Karpas-422 (cell line): ENCODE measurements around the gene TIE1. TPM values are rescaled to one million over a fixed set of nuclear protein-coding genes. Genes with fewer than 3 reads are reported as not detected.

Source experiments
- DNase-seq: peaks from one replicate; pipeline ENCODE4 v3.0.0-alpha.2; 2015
- H2AFZ ChIP-seq: fragments of 200-600 bp; sonication (generic); 2 replicates; pipeline ENCODE4 v1.6.1; 2014; ENCODE audit warnings: antibody characterized with exemption, low read length, mixed read lengths
- H3K27ac ChIP-seq: fragments of 200-600 bp; sonication (generic); 2 replicates; pipeline ENCODE4 v1.5.1; 2014; ENCODE audit warnings: mild to moderate bottlenecking, low read length, moderate library complexity
- H3K27me3 ChIP-seq: fragments of 200-600 bp; sonication (generic); 2 replicates; pipeline ENCODE4 v1.6.1; 2014; ENCODE audit warnings: low read length, mixed read lengths
- H3K36me3 ChIP-seq: fragments of 200-600 bp; sonication (generic); 2 replicates; pipeline ENCODE4 v1.6.1; 2014; ENCODE audit warnings: low read length, mixed read lengths; ENCODE audit not compliant: insufficient read depth
- H3K4me1 ChIP-seq: fragments of 200-600 bp; sonication (generic); 2 replicates; pipeline ENCODE4 v1.6.1; 2014; ENCODE audit warnings: mild to moderate bottlenecking, low read length, mixed read lengths
- H3K4me2 ChIP-seq: fragments of 200-600 bp; sonication (generic); 2 replicates; pipeline ENCODE4 v1.6.1; 2014; ENCODE audit warnings: low read length, low read depth, mild to moderate bottlenecking; ENCODE audit not compliant: poor library complexity, severe bottlenecking
- H3K4me3 ChIP-seq: fragments of 200-600 bp; sonication (generic); 2 replicates; pipeline ENCODE4 v1.5.1; 2014; ENCODE audit warnings: mild to moderate bottlenecking, antibody characterized with exemption, low read length, mixed read lengths
- H3K79me2 ChIP-seq: fragments of 200-600 bp; sonication (generic); 2 replicates; pipeline ENCODE4 v1.6.1; 2014; ENCODE audit warnings: mild to moderate bottlenecking, low read length, mixed read lengths
- H3K9ac ChIP-seq: fragments of 200-600 bp; sonication (generic); 2 replicates; pipeline ENCODE4 v1.6.0; 2014; ENCODE audit warnings: low read length
- H3K9me2 ChIP-seq: fragments of 200-600 bp; sonication (generic), shearing (Covaris generic); replicated peaks from 2 replicates; pipeline ENCODE4 v1.6.0; 2014; ENCODE audit warnings: mild to moderate bottlenecking, low read length, moderate library complexity; ENCODE audit not compliant: insufficient read depth
- H3K9me3 ChIP-seq: fragments of 300-700, 200-600 bp; sonication (generic); 2 replicates; pipeline ENCODE4 v1.6.1; 2014; ENCODE audit warnings: low read length, mixed read lengths
- H4K20me1 ChIP-seq: fragments of 200-600 bp; sonication (generic); 2 replicates; pipeline ENCODE4 v1.6.1; 2014; ENCODE audit warnings: mild to moderate bottlenecking, antibody characterized with exemption, low read length, low read depth; ENCODE audit not compliant: insufficient read depth
- total RNA-seq: library from RNA; depleted of rRNA; stranded (reverse); fragments of >200 nt; shearing (Covaris generic); gene quantifications from 2 replicates; pipeline ENCODE4 v1.2.3, GENCODE V29; 2014; ENCODE audit warnings: low replicate concordance

Gene TIE1
- total RNA-seq, 1 experiment from 2014 or later: not detected

DNA sequence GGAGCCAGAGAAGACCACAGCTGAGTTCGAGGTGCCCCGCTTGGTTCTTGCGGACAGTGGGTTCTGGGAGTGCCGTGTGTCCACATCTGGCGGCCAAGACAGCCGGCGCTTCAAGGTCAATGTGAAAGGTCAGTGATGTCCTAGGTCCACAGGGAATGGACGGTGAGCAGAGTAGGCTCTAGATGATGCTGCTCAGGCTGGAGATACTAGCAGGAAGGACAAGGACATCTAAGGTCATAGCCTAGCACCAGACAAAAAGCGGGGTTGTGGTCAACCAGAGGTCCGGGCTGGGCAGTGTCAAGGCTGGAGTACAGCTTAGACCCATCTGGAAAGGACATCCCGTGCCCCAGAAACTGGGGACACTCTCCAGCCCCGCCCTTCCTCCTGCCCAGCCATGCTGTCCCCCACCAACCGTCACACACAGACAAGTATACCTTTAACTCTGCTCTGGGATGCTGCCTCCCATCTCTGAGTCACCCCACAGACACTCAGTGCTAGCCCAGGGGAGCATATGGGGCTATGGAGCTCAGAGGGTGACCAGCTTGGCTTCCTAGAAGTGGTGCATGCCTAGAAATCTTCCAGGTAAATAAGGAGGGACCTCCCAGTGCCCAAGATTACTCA lies 8.7 kb downstream of the TIE1 start:
- Histone ChIP-seq H3K4me1 (peaks cover 10% of the 10 kb centered on the region), H2AFZ (no peak overlapping the region), H3K27ac (no peak overlapping the region), H3K36me3 (no peaks in the 10 kb centered on the region), H3K4me2 (no peak overlapping the region), H3K4me3 (no peak overlapping the region), H3K79me2 (no peaks in the 10 kb centered on the region), H3K27me3 (no peaks in the 10 kb centered on the region), H3K9ac (no peak overlapping the region), H4K20me1 (no peaks in the 10 kb centered on the region), H3K9me3 (no peaks in the 10 kb centered on the region), H3K9me2 (no peaks in the 10 kb centered on the region)
- no peak for DNase-seq

DNA sequence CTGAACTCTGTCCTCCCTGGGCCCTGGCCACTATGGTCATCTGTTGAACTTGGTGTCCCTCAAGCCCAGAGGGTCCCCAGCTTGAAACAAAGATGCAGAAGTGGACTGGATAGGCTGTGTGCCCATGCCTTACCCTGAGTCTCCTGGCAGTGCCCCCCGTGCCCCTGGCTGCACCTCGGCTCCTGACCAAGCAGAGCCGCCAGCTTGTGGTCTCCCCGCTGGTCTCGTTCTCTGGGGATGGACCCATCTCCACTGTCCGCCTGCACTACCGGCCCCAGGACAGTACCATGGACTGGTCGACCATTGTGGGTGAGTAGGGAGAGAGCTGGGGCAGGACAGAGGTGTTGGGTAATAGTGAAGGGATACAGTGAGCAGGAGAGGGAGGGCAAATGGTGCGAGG lies 10.7 kb downstream of the TIE1 start:
- Histone ChIP-seq H4K20me1 (no peaks in the 10 kb centered on the region), H3K9ac (no peak overlapping the region), H3K4me2 (no peak overlapping the region), H3K9me2 (no peaks in the 10 kb centered on the region), H2AFZ (no peak overlapping the region), H3K27me3 (no peaks in the 10 kb centered on the region), H3K79me2 (no peaks in the 10 kb centered on the region), H3K9me3 (no peaks in the 10 kb centered on the region), H3K27ac (no peak overlapping the region), H3K4me3 (no peak overlapping the region), H3K36me3 (no peaks in the 10 kb centered on the region), H3K4me1 (no peaks in the 10 kb centered on the region)
- no peak for DNase-seq

DNA sequence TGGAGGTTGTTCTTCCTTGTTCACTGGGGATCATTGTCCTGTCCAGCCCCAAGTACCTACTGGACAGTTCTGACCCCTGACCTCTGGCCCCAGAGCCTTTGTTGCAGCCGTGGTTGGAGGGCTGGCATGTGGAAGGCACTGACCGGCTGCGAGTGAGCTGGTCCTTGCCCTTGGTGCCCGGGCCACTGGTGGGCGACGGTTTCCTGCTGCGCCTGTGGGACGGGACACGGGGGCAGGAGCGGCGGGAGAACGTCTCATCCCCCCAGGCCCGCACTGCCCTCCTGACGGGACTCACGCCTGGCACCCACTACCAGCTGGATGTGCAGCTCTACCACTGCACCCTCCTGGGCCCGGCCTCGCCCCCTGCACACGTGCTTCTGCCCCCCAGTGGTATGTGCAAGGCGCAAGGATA lies 11.4 kb downstream of the TIE1 start:
- Histone ChIP-seq H3K27ac (no peak overlapping the region), H3K9ac (no peak overlapping the region)

DNA sequence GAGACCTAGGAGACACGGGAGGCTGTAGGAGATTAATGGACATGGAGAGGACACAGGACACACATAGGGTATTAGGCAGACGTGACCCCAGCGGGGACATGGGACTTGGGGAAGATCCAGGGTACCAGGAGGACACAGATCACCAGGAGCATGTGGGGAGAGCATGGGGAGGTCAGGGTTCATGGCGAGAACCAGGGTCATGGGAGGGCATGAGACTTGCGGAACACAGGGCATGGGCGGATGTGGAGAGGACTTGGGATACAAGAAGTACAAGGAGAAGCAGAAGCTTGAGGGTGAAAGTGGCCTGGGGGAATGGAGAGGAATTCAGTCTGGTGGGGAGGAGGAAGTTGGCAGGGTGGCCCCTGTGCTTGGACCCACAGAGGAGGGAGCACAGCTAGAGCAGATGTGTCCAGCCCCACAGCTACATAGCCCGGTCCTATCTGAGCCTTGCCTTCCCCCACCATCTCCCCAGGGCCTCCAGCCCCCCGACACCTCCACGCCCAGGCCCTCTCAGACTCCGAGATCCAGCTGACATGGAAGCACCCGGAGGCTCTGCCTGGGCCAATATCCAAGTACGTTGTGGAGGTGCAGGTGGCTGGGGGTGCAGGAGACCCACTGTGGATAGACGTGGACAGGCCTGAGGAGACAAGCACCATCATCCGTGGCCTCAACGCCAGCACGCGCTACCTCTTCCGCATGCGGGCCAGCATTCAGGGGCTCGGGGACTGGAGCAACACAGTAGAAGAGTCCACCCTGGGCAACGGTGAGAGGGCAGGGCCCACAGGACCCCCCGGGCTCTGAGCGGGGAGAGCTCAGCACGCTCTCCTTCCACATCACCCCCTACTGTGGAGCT lies 12.1 kb downstream of the TIE1 start:
- Histone ChIP-seq H3K27ac (no peak overlapping the region), H3K9me3 (no peaks in the 10 kb centered on the region), H3K36me3 (no peaks in the 10 kb centered on the region), H3K4me1 (no peaks in the 10 kb centered on the region), H4K20me1 (no peaks in the 10 kb centered on the region), H3K4me2 (no peak overlapping the region), H3K27me3 (no peaks in the 10 kb centered on the region), H3K9me2 (no peaks in the 10 kb centered on the region), H3K79me2 (no peaks in the 10 kb centered on the region), H3K4me3 (no peak overlapping the region), H3K9ac (no peak overlapping the region), H2AFZ (no peak overlapping the region)
- DNase-seq: no peak

More for the DNA sequence above, 11.4 kb downstream of the TIE1 start:
- H3K9me3 ChIP-seq: no peaks in the 10 kb centered on the region
- H3K79me2 ChIP-seq: no peaks in the 10 kb centered on the region
- no peaks in the 10 kb centered on the region for H4K20me1 ChIP-seq
- no peaks in the 10 kb centered on the region for H3K9me2 ChIP-seq
- H3K4me1 ChIP-seq: no peaks in the 10 kb centered on the region
- no peak overlapping the region for H3K4me3 ChIP-seq
- H3K4me2 ChIP-seq: no peak overlapping the region
- no peak overlapping the region for H2AFZ ChIP-seq
- no peak for DNase-seq
- no peaks in the 10 kb centered on the region for H3K36me3 ChIP-seq
- H3K27me3 ChIP-seq: no peaks in the 10 kb centered on the region

DNA sequence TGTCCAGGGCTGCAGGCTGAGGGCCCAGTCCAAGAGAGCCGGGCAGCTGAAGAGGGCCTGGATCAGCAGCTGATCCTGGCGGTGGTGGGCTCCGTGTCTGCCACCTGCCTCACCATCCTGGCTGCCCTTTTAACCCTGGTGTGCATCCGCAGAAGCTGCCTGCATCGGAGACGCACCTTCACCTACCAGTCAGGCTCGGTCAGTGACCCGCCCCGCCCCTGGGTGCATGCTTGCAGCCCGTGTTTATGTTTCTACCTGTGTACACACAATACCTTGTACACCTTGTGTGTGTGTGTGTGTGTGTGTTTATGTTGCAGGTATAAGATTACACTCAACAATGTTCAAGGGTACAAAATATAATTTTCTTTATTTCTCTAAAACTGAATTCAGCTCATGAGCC lies 13.0 kb downstream of the TIE1 start:
- Histone ChIP-seq H3K4me2 (no peak overlapping the region), H3K4me3 (no peak overlapping the region), H3K9ac (no peak overlapping the region), H3K27me3 (no peaks in the 10 kb centered on the region), H4K20me1 (no peaks in the 10 kb centered on the region), H3K4me1 (no peaks in the 10 kb centered on the region), H3K27ac (no peak overlapping the region), H3K9me2 (no peaks in the 10 kb centered on the region), H3K9me3 (no peaks in the 10 kb centered on the region), H2AFZ (no peak overlapping the region), H3K36me3 (no peaks in the 10 kb centered on the region), H3K79me2 (no peaks in the 10 kb centered on the region)
- no peak for DNase-seq

DNA sequence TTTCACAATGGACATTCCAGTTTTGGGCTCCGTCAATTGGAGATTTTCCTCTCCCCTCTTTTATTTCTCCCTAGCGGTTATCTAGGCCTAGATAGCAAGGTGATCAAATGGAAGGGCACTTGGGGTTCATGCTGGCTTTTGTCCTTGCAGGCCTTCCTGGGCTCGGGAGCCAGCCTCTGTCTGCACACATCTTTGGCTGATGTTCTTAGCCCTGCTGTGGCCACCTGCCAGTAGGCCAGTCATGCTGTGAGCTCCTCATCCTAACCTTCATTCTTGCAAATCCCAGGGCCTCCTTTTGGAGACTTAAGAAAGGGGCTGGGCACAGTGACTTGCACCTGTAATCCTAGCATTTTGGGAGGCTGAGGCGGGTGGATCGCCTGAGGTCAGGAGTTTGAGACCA lies 13.5 kb downstream of the TIE1 start:
- no peak overlapping the region for H3K4me3 ChIP-seq
- no peak overlapping the region for H3K9ac ChIP-seq
- H2AFZ ChIP-seq: no peak overlapping the region
- H3K27ac ChIP-seq: no peak overlapping the region
- no peaks in the 10 kb centered on the region for H3K79me2 ChIP-seq
- H4K20me1 ChIP-seq: no peaks in the 10 kb centered on the region
- H3K9me3 ChIP-seq: no peaks in the 10 kb centered on the region
- no peak for DNase-seq
- H3K36me3 ChIP-seq: no peaks in the 10 kb centered on the region
- no peaks in the 10 kb centered on the region for H3K27me3 ChIP-seq
- H3K9me2 ChIP-seq: no peaks in the 10 kb centered on the region
- no peaks in the 10 kb centered on the region for H3K4me1 ChIP-seq
- H3K4me2 ChIP-seq: no peak overlapping the region

DNA sequence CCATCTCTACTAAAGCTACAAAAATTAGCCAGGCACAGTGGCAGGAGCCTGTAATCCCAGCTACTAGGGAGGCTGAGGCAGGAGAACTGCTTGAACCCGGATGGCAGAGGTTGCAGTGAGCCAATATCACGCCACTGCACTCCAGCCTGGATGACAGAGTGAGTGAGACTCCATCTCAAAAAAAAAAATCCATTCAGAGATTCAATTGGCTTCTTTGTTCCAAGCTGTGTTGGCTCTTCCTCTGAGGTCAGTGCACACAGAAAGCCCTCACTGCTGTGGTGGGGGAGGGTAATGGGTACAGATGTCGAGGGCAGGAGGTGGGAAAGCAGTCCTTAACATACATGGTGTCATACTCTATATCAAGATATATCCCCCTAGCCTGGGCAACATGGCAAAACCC lies 14.7 kb downstream of the TIE1 start:
- H3K9me2 ChIP-seq: no peaks in the 10 kb centered on the region
- no peak overlapping the region for H2AFZ ChIP-seq
- no peak overlapping the region for H3K4me3 ChIP-seq
- no peaks in the 10 kb centered on the region for H3K79me2 ChIP-seq
- no peak overlapping the region for H3K27ac ChIP-seq
- no peaks in the 10 kb centered on the region for H3K4me1 ChIP-seq
- H4K20me1 ChIP-seq: no peaks in the 10 kb centered on the region
- no peak overlapping the region for H3K4me2 ChIP-seq
- no peaks in the 10 kb centered on the region for H3K9me3 ChIP-seq
- no peaks in the 10 kb centered on the region for H3K36me3 ChIP-seq
- H3K27me3 ChIP-seq: no peaks in the 10 kb centered on the region
- H3K9ac ChIP-seq: no peak overlapping the region
- DNase-seq: no peak

DNA sequence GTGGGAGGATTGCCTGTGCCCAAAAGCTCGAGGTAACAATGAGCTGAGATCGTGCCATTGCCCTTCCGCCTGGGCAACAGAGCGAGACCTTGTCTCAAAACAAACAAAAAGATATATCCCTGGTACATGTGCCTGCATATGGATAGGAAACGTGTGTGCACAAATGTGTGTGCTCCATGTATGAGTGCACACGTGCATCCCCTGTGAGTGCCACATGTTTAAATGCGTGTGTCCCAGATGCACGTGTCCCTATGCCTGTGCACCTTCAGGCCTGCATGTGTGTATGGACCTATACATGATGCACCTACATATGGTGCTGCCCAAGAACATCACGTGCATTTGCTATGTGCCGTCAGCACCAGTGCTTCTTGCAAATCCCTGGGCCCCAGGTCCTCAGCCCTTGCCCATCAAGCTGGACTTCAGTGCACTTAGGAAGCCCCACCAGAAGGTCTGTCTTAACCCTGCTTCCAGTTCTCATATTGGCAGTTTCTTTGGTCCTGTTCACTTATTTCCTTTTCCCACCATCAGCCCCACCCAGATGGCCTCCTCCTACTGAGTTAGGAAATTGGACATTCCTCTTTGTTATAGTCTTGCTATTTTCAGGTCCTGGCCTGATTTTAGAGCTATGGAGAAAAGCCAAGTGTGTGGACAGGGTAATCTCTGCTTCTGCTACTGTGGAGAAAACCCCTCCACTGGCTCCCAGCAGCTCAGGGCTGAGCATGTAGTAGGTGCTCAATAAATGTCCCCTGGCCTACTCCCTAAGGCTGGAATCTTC lies 15.4 kb downstream of the TIE1 start:
- Histone ChIP-seq H3K4me1 (no peaks in the 10 kb centered on the region), H2AFZ (no peak overlapping the region), H3K9me2 (no peaks in the 10 kb centered on the region), H3K36me3 (no peaks in the 10 kb centered on the region), H4K20me1 (no peaks in the 10 kb centered on the region), H3K4me2 (no peak overlapping the region), H3K9ac (no peak overlapping the region), H3K4me3 (no peak overlapping the region), H3K9me3 (no peaks in the 10 kb centered on the region), H3K79me2 (no peaks in the 10 kb centered on the region), H3K27me3 (no peaks in the 10 kb centered on the region), H3K27ac (no peak overlapping the region)
- DNase-seq: no peak
